GM19023 (cell line): Measurements from ENCODE around the gene C14orf132.
"Not testable (repeated sequence)": the region's sequence is repeated elsewhere in the genome, so short reads cannot be mapped to it uniquely, and the experiment has no call there.

Source experiments
- ATAC-seq: cut with Tn5 transposase; IDR thresholded peaks from one replicate; pipeline ENCODE4 v1.9.1; 2021; ENCODE audit warnings: mild to moderate bottlenecking, moderate library complexity; ENCODE audit not compliant: unreplicated experiment

Gene C14orf132

GRCh38 chr14:96058576-96059200 is 19.5 kb downstream of the C14orf132 start:
- ATAC-seq = no peak

DNA sequence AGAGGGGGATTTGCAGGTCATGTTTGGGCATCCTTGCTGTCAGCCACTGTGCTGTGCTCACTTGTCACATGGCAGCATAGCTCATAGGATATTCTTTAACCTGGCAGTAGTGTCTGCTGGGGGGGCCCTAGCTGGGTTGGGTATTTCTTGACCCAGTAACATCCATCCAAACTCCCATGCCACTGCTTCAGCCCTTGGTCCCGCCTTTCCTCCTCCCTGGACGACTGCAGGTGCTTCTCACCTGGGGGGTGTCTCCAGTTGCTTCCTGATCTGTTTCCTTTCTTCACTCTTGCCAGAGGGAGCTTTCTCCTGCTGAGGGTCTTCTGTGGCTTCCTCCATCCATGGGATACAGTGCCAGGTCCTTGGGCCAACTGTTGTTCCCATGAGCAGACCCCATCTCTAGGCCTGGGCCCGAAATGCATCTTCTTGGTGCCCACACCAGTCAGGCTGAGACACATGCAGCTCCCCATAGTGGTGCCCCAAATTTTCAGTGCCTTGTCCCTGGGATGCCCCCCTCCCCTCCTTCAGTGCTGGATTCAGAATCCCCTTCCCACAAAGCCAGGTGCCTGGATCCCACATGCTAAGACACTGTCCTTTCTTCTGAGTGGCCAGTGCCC is 20.5 kb downstream of the C14orf132 start:
- ATAC-seq = no peak

- ATAC-seq = no peak
Measured at GRCh38 chr14:96060186-96060933, 21.2 kb downstream of the C14orf132 start.

- no peak for ATAC-seq
Measured at GRCh38 chr14:96062010-96062409, 22.8 kb downstream of the C14orf132 start.

GRCh38 chr14:96062506-96062905 is 23.3 kb downstream of the C14orf132 start:
- ATAC-seq = no peak

DNA sequence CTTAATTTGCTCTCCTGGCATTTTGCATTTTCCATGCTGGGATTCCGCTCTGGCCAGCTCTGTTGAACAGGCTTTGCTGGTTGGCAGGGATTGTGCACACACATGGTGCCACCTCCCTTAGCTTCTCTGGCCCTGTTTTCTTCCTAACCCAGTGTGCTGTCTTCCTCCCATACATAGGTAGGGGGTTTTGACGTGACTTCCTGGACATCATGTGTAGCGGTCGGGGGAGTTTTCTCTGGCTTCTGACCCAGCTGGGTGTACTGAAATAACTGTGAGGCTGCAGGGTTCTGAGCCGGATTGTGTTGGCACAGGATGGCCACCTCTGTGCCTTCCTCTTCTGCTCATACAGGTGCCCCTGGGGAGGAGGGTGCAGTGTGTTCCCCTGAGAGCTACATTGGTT is 25.7 kb downstream of the C14orf132 start:
- no peak for ATAC-seq

- ATAC-seq = no peak
Measured at GRCh38 chr14:96065661-96066459, 26.7 kb downstream of the C14orf132 start.

- ATAC-seq = no peak
Measured at GRCh38 chr14:96066976-96067375, 27.8 kb downstream of the C14orf132 start.

GRCh38 chr14:96067985-96068930 is 29.1 kb downstream of the C14orf132 start:
- no peak for ATAC-seq

DNA sequence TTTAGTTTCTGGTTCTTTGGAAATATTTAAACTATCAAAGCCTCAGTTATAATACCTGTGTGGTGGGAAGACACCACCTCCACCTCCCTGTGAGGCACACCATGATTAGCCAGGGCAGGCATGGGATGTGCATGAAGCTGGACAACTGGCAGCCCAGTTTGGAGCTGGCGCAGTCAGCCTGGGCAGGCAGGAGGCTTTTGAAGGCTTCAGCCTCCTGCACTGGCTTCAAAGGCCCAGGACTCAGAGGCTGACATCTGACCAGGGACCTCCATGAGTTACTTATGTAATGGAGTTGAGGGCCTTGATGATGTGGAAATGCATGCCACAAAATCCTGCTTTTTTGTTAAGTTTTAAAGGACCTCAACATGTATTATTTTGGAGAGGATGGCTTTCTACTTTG is 30.3 kb downstream of the C14orf132 start:
- no peak for ATAC-seq

- no peak for ATAC-seq
Measured at GRCh38 chr14:96071561-96071960, 32.4 kb downstream of the C14orf132 start.

- no peak for ATAC-seq
Measured at GRCh38 chr14:96072076-96072475, 32.9 kb downstream of the C14orf132 start.

- no peak for ATAC-seq
Measured at GRCh38 chr14:96072746-96073145, 33.6 kb downstream of the C14orf132 start.

- not testable (repeated sequence) for ATAC-seq
Measured at GRCh38 chr14:96073260-96074039, 34.3 kb downstream of the C14orf132 start.

GRCh38 chr14:96077983-96078624 is 38.9 kb downstream of the C14orf132 start:
- ATAC-seq = no peak

DNA sequence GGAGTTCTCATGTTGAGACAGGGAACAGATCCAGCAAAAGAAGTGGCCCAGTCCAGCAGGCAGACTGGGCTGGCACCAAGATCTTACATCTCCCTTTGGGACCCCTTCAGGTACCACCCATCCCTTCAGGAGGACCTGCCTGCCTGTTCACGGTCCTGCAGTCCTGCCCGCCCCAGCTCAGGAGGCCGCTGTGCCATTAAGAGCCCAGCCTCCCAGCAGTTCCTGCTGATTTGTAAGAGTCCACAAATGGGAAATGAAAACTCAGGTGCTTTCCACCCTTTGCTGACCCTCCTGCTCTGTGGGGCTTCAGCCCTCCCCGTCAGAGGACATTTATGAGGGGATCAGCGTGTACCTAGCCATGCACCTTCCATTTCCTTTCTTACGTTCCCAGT is 39.5 kb downstream of the C14orf132 start:
- no peak for ATAC-seq

DNA sequence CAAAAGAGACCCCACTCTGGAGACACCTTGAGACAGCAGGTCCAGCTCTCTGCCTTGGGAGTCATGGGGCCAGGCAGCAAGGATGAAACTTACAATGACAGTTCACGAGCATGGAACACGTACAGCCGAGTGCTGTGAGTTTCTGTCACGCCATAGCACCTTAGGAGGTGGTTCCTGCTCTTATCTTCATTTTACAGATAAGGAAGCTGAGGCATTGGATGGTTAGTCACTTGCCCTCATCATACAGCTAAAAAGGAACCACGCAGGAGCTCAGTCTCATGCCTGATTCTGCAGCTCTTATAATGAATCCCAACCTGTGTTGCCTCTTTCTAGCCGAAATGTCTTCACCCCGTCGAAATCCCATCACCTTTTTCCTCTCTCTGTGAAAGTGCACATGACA is 39.9 kb downstream of the C14orf132 start:
- no peak for ATAC-seq

DNA sequence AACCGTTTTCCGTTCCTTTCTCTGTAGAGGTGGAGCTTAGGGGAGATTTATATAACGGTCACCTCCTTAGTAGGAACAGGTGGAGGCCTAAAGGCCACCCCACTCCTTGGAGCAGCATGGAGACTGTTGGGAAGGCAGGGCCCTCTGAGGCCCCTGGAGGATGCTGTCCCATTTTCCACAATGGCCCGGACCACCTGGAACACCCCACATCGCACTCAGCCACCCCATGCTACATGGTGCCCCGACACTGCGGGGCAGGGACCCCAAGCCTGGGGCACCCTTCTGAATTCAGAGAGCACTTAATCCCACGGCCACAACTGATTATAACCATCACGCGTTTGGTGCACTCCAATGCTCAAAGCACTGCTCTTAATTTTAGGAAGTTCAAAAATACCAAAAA is 41.4 kb downstream of the C14orf132 start:
- ATAC-seq = no peak

- no peak for ATAC-seq
Measured at GRCh38 chr14:96081224-96081623, 42.1 kb downstream of the C14orf132 start.
